HepG2 (cell line): ENCODE results near the gene ITGB2. TPM values are rescaled to one million over a fixed set of nuclear protein-coding genes. Genes with fewer than 3 reads are reported as not detected.

Source experiments
- ATAC-seq: fragments of 200-7000 bp; cut with Tn5 transposase; 3 replicates; pipeline ENCODE4 v1.9.1; 2020; ENCODE audit warnings: mild to moderate bottlenecking, moderate library complexity
- BruUV-seq: library from RNA; stranded (reverse); fragments of 400-500 nt; replicated peaks from 2 replicates; lab custom pipeline; 2021; lab: Mats Ljungman, UMichigan
- CTCF ChIA-PET: fragments of 300-600 bp; formaldehyde crosslinking; extraction: SDS; loops from one replicate; lab custom pipeline; 2021; ENCODE audit warnings: low total read pairs, inconsistent platforms, low intra/inter-chr PET ratio; lab: Yijun Ruan, JAX
- POLR2A ChIA-PET: fragments of 350-600 bp; sonication (Branson Sonifier 250); formaldehyde crosslinking; loops from one replicate; lab custom pipeline; 2020; ENCODE audit warnings: antibody characterized with exemption, inconsistent platforms; lab: Yijun Ruan, JAX
- DNase-seq: peaks from one replicate; pipeline ENCODE4 v3.0.0-alpha.2; 2015; ENCODE audit warnings: low spot score
- FAIRE-seq: peaks from 3 replicates; lab custom pipeline; 2011; peaks lifted over from hg19 to GRCh38; lab: Jason Lieb, UNC
- H2AFZ ChIP-seq: one replicate; pipeline ENCODE4 v1.6.1; 2011; ENCODE audit warnings: low read length, inconsistent platforms
- H3K27ac ChIP-seq: fragments of 300-600 bp; 3 replicates; pipeline ENCODE4 v1.8.0; 2011; ENCODE audit warnings: mixed run types, mild to moderate bottlenecking, mixed read lengths, low read length, inconsistent platforms; ENCODE audit not compliant: insufficient read depth; ENCODE audit errors: extremely low read length
- H3K27me3 ChIP-seq, 2 experiments: fragments of 200-600 bp in 1 of 2; 2 replicates in 1 of 2; 3 replicates in 1 of 2; pipeline versions ENCODE4 v1.6.0 to v1.8.0; 2011; ENCODE audit warnings: low read length in 2 of 2, mild to moderate bottlenecking in 2 of 2, moderate library complexity in 2 of 2, inconsistent platforms in 1 of 2; ENCODE audit not compliant: insufficient read depth in 2 of 2, control insufficient read depth in 1 of 2
- H3K36me3 ChIP-seq, 2 experiments: fragments of 200-600 bp in 1 of 2; replicated peaks in 1 of 2; 2 replicates in 1 of 2; 3 replicates in 1 of 2; pipeline versions ENCODE4 v1.5.1 to v1.8.0; 2011; ENCODE audit warnings: low read length in 2 of 2, inconsistent platforms in 1 of 2; ENCODE audit not compliant: insufficient read depth in 2 of 2, control insufficient read depth in 1 of 2
- H3K4me1 ChIP-seq: 2 replicates; pipeline ENCODE4 v1.5.1; 2012; ENCODE audit warnings: low read length, inconsistent platforms; ENCODE audit not compliant: insufficient read depth
- H3K4me2 ChIP-seq: 2 replicates; pipeline ENCODE4 v1.6.0; 2011; ENCODE audit warnings: low read depth, low read length, inconsistent platforms
- H3K4me3 ChIP-seq, 3 experiments: fragments of 200-600 bp in 1 of 3; sonication (generic), shearing (Covaris generic) in 1 of 3; replicated peaks in 1 of 3; 2 replicates each; pipeline ENCODE4 v1.5.1; 2011 to 2016; ENCODE audit warnings: low read length in 3 of 3, inconsistent platforms in 2 of 3, low read depth in 2 of 3, mild to moderate bottlenecking in 2 of 3, control low read depth in 1 of 3, mixed read lengths in 1 of 3; ENCODE audit not compliant: insufficient read depth in 1 of 3
- H3K79me2 ChIP-seq: one replicate; pipeline ENCODE4 v1.6.1; 2011; ENCODE audit warnings: low read length, inconsistent platforms; ENCODE audit not compliant: insufficient read depth
- H3K9ac ChIP-seq: 2 replicates; pipeline ENCODE4 v1.6.0; 2011; ENCODE audit warnings: mild to moderate bottlenecking, low read depth, low read length, inconsistent platforms; ENCODE audit not compliant: insufficient read depth
- H3K9me3 ChIP-seq: 2 replicates; pipeline ENCODE4 v1.5.1; 2012; ENCODE audit warnings: mild to moderate bottlenecking, low read length
- H4K20me1 ChIP-seq: 2 replicates; pipeline ENCODE4 v1.6.0; 2011; ENCODE audit warnings: inconsistent platforms, mild to moderate bottlenecking, low read length, moderate library complexity; ENCODE audit not compliant: insufficient read depth
- ARNT2 ChIP-seq: sonication (generic); formaldehyde crosslinking; IDR thresholded peaks from 2 replicates; pipeline ENCODE4 v1.8.0; 2022; ENCODE audit warnings: mild to moderate bottlenecking, low read depth, missing genetic modification reagents, moderate library complexity
- DNMT3B ChIP-seq: conservative IDR thresholded peaks from 2 replicates; pipeline ENCODE4 v1.6.1; 2016; ENCODE audit warnings: missing biosample characterization, control low read depth
- GPBP1L1 ChIP-seq: sonication (generic); formaldehyde crosslinking; IDR thresholded peaks from 2 replicates; pipeline ENCODE4 v1.5.0; 2020; ENCODE audit warnings: mild to moderate bottlenecking, missing genetic modification reagents
- HNRNPL ChIP-seq: fragments of 200-400 bp; formaldehyde crosslinking; IDR thresholded peaks from 2 replicates; pipeline ENCODE4 v1.6.1; 2017; ENCODE audit warnings: mild to moderate bottlenecking, low read depth, low read length
- PCBP1 ChIP-seq: fragments of 200-400 bp; formaldehyde crosslinking; IDR thresholded peaks from 2 replicates; pipeline ENCODE4 v1.6.1; 2017; ENCODE audit warnings: mild to moderate bottlenecking, low read depth, low read length, borderline replicate concordance
- WGBS: methylation state at CpG from one replicate; pipeline ENCODE4 v1.1.6; 2017; ENCODE audit warnings: low lambda C conversion rate; 5-methylcytosine and 5-hydroxymethylcytosine counted together
- in situ Hi-C: cut with HindIII; loops from 2 replicates; pipeline ENCODE4 v1.10.0; 2017; ENCODE audit warnings: low pct_unique_long_range_greater_than_20kb; ENCODE audit not compliant: extremely low pct_ligation_motif_present
- intact Hi-C: fragments of 100-400 bp; cut with micrococcal nuclease; formaldehyde crosslinking; loops from one replicate; pipeline ENCODE4 v1.10.0; 2022; ENCODE audit not compliant: unreplicated experiment
- polyA plus RNA-seq, 8 experiments: library from polyadenylated mRNA; depleted of rRNA in 3 of 8; stranded (reverse) in 7 of 8; unstranded in 1 of 8; fragments of >200 nt; fragmentation: Illumina TruSeq in 4 of 8; extraction: Trizol in 4 of 8; gene quantifications; 2 replicates each; pipeline versions ENCODE4 v1.2.1 to v1.2.3, GENCODE V29; 2011 to 2016; ENCODE audit warnings: low read depth in 4 of 8, missing spikeins in 1 of 8, mixed read lengths in 1 of 8; ENCODE audit not compliant: insufficient read depth in 1 of 8
- total RNA-seq, 5 experiments: library from RNA; depleted of rRNA; stranded (reverse); fragments of >200 nt; fragmentation: Illumina TruSeq; extraction: Trizol; gene quantifications; 2 replicates each; pipeline ENCODE4 v1.2.3, GENCODE V29; 2016; ENCODE audit warnings: low read depth in 1 of 5

ITGB2 gene
- total and polyA plus RNA-seq, 2 of the 13 experiments (the other 11 are each of a cell fraction or from before 2014, with no cell fraction given): 4.2 to 18.0 TPM

DNA sequence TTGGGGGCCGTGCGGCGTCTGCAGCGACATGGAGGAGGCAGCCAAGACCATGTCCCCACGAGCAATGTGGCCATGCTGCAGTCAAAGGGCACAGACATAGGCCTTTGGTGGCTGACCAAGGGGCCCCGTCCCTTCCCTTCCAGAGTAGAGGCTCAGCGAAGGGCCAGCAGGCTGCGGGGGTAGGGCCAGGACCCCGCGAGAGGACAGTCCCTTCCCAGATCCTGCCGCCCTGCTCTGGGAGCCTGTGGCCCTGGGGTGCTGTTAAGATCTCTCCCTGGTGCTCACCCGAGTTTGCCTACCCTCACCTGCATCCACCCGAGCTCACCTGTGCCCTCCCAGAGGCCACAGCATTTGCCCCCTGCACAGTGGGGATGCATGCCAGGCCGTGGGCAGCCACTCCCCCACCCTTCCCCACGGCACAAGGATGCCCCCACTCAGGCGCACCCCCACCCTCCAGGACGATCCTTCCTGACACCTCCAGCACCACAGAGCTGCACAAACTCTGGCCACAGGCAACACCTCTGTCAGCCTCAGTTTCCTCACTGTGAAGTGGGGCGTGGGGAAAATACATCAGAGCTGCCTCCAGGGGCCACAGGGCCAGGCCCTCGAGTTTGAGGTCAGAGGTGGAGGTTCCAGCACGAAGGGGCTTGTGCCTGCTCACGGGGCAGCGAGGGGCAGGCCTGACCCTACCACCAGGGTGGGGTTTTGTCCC, 15.5 kb downstream of the ITGB2 start:
- H3K27ac ChIP-seq: no peak overlapping the region
- TF ChIP-seq GPBP1L1: no peak
- TF ChIP-seq HNRNPL: 0 out of 2 replicates have a peak, but pooled peaks have one; percentile 19
- TF ChIP-seq DNMT3B (CRISPR knock-in tag): no peak
- no peak for TF ChIP-seq ARNT2 (CRISPR knock-in tag)
- TF ChIP-seq PCBP1: 0 out of 2 replicates have a peak, but pooled peaks have one; percentile 18
- TF ChIP-seq, all 625 proteins: peak for 2
- Histone ChIP-seq H3K4me1 (peaks cover 59% of the 10 kb centered on the region), H3K4me2 (no peak overlapping the region), H3K36me3 (peaks cover 0 to 10% of the 10 kb centered on the region in 2 experiments; a peak in 3 of 5 replicates), H4K20me1 (no peaks in the 10 kb centered on the region), H3K79me2 (no peaks in the 10 kb centered on the region), H3K4me3 (no peak overlapping the region), H2AFZ (no peak overlapping the region), H3K27me3 (no peaks in the 10 kb centered on the region), H3K9me3 (no peaks in the 10 kb centered on the region), H3K9ac (no peak overlapping the region)
- in situ Hi-C loops (no loop called here), intact Hi-C loops (no loop called here)
- WGBS: 73% methylated on average over 9 of the region's 22 CpGs
- no peak for FAIRE-seq
- no peak for ATAC-seq
- CTCF ChIA-PET: no interaction called here
- POLR2A ChIA-PET: no interaction called here
- BruUV-seq: no TSS peak
- DNase-seq: no peak
